HCT116 (cell line): Measurements from ENCODE around the gene STRN3. TPM values are rescaled to one million over a fixed set of nuclear protein-coding genes. Genes with fewer than 3 reads are reported as not detected.

Experiments
- ATAC-seq: fragments of 200-7000 bp; cut with Tn5 transposase; 2 replicates; pipeline ENCODE4 v1.9.1; 2020; ENCODE audit warnings: mild to moderate bottlenecking, moderate library complexity
- BruUV-seq: library from RNA; stranded (reverse); fragments of 400-500 nt; replicated peaks from 2 replicates; lab custom pipeline; 2021; lab: Mats Ljungman, UMichigan
- CTCF ChIA-PET: fragments of 300-600 bp; sonication (Branson Sonifier 250); formaldehyde crosslinking; loops from one replicate; lab custom pipeline; 2021; ENCODE audit warnings: antibody characterized with exemption; lab: Charles Lee
- POLR2A ChIA-PET: fragments of 300-600, 350-600 bp; sonication (Branson Sonifier 250); formaldehyde crosslinking; loops from one replicate; lab custom pipeline; 2021; ENCODE audit warnings: antibody characterized with exemption; lab: Charles Lee
- RAD21 ChIA-PET, 2 experiments: fragments of 300-600 bp; sonication (Branson Sonifier 250); formaldehyde crosslinking; loops; one replicate each; lab custom pipeline; 2023; ENCODE audit warnings: low total read pairs in 2 of 2; ENCODE audit not compliant: uncharacterized antibody in 2 of 2, unreplicated experiment in 2 of 2, low non-redundant PET in 1 of 2; lab: Charles Lee
- DNase-seq: peaks from one replicate; pipeline ENCODE4 v3.0.0-alpha.2; 2010; ENCODE audit warnings: low read depth, low spot score
- H2AFZ ChIP-seq: fragments of 200-600 bp; shearing (Covaris generic), sonication (generic); 2 replicates; pipeline ENCODE4 v1.6.1; 2017; ENCODE audit warnings: low read depth, mixed run types, mixed read lengths, antibody characterized with exemption, low read length; ENCODE audit not compliant: poor library complexity, severe bottlenecking
- H3K27ac ChIP-seq: 2 replicates; pipeline ENCODE4 v1.5.1; 2012; ENCODE audit warnings: low read depth, low read length
- H3K27me3 ChIP-seq: fragments of 200-600 bp; sonication (generic); 2 replicates; pipeline ENCODE4 v1.6.1; 2016; ENCODE audit warnings: mixed run types, low read length, mixed read lengths; ENCODE audit not compliant: insufficient read depth
- H3K36me3 ChIP-seq, 2 experiments: fragments of 200-500 bp in 1 of 2; fragments of 200-600 bp in 1 of 2; sonication (Bioruptor generic) in 1 of 2; sonication (generic) in 1 of 2; 2 replicates each; pipeline versions ENCODE4 v1.5.1 to v1.6.1; 2014 to 2016; ENCODE audit warnings: low read length in 2 of 2, inconsistent platforms in 1 of 2, mixed read lengths in 1 of 2, mixed run types in 1 of 2; ENCODE audit not compliant: insufficient read depth in 2 of 2, control insufficient read depth in 1 of 2
- H3K4me1 ChIP-seq, 2 experiments: fragments of 200-600 bp in 1 of 2; sonication (generic) in 1 of 2; 2 replicates each; pipeline versions ENCODE4 v1.5.1 to v1.6.1; 2012 to 2017; ENCODE audit warnings: low read length in 2 of 2, inconsistent platforms in 1 of 2, mild to moderate bottlenecking in 1 of 2, mixed read lengths in 1 of 2, mixed run types in 1 of 2, moderate library complexity in 1 of 2; ENCODE audit not compliant: insufficient read depth in 2 of 2, control insufficient read depth in 1 of 2
- H3K4me2 ChIP-seq: fragments of 200-600 bp; sonication (generic); 2 replicates; pipeline ENCODE4 v1.6.1; 2017; ENCODE audit warnings: mixed run types, low read length, mixed read lengths
- H3K4me3 ChIP-seq, 2 experiments: fragments of 200-600 bp in 1 of 2; sonication (generic) in 1 of 2; replicated peaks in 1 of 2; 2 replicates each; pipeline ENCODE4 v1.5.1; 2011 to 2016; ENCODE audit warnings: low read length in 2 of 2, control low read depth in 1 of 2, low read depth in 1 of 2, mild to moderate bottlenecking in 1 of 2, mixed read lengths in 1 of 2, mixed run types in 1 of 2
- H3K79me2 ChIP-seq: fragments of 200-600 bp; sonication (generic); 2 replicates; pipeline ENCODE4 v1.6.1; 2017; ENCODE audit warnings: mild to moderate bottlenecking, mixed run types, low read length, moderate library complexity, mixed read lengths; ENCODE audit not compliant: insufficient read depth
- H3K9ac ChIP-seq: fragments of 200-600 bp; sonication (generic); 2 replicates; pipeline ENCODE4 v1.6.1; 2016; ENCODE audit warnings: low read length, mixed read lengths
- H3K9me2 ChIP-seq: fragments of 200-600 bp; sonication (generic), shearing (Covaris generic); 2 replicates; pipeline ENCODE4 v1.6.1; 2017; ENCODE audit warnings: mixed run types, mild to moderate bottlenecking, moderate library complexity; ENCODE audit not compliant: insufficient read depth
- H3K9me3 ChIP-seq, 2 experiments: fragments of 200-500 bp in 1 of 2; fragments of 200-600 bp in 1 of 2; sonication (Bioruptor generic) in 1 of 2; sonication (generic) in 1 of 2; 2 replicates each; pipeline ENCODE4 v1.6.1; 2014 to 2017; ENCODE audit warnings: low read length in 2 of 2, mixed read lengths in 2 of 2, inconsistent platforms in 1 of 2, low read depth in 1 of 2, mild to moderate bottlenecking in 1 of 2, mixed run types in 1 of 2, moderate library complexity in 1 of 2; ENCODE audit not compliant: control insufficient read depth in 1 of 2, insufficient read depth in 1 of 2
- H4K20me1 ChIP-seq: fragments of 200-600 bp; sonication (generic), shearing (Covaris generic); 2 replicates; pipeline ENCODE4 v1.6.1; 2017; ENCODE audit warnings: mixed run types, mild to moderate bottlenecking, moderate library complexity; ENCODE audit not compliant: insufficient read depth
- ATF3 ChIP-seq: IDR thresholded peaks from 2 replicates; pipeline ENCODE4 v1.6.1; 2012
- CEBPB ChIP-seq: IDR thresholded peaks from 2 replicates; pipeline ENCODE4 v1.6.1; 2012; ENCODE audit warnings: low read depth
- CTCF ChIP-seq, 3 experiments: fragments of 200-600 bp in 1 of 3; sonication (generic) in 1 of 3; IDR thresholded peaks in 2 of 3; conservative IDR thresholded peaks in 1 of 3; 2 replicates each; pipeline ENCODE4 v1.5.1; 2012 to 2017; ENCODE audit warnings: low read depth in 2 of 3, low read length in 2 of 3, antibody characterized with exemption in 1 of 3, borderline replicate concordance in 1 of 3, control low read depth in 1 of 3, mild to moderate bottlenecking in 1 of 3, mixed read lengths in 1 of 3, mixed run types in 1 of 3, moderate library complexity in 1 of 3; ENCODE audit not compliant: insufficient read depth in 1 of 3
- EZH2phosphoT487 ChIP-seq: fragments of 200-600 bp; IDR thresholded peaks from 2 replicates; pipeline ENCODE4 v1.6.1; 2018; ENCODE audit warnings: antibody characterized with exemption, borderline replicate concordance
- FOSL1 ChIP-seq: IDR thresholded peaks from 2 replicates; pipeline ENCODE4 v1.6.1; 2012; ENCODE audit warnings: low read depth
- JUND ChIP-seq: IDR thresholded peaks from 2 replicates; pipeline ENCODE4 v1.6.1; 2012
- MAX ChIP-seq: IDR thresholded peaks from 2 replicates; pipeline ENCODE4 v1.6.1; 2012
- POLR2A ChIP-seq: IDR thresholded peaks from 2 replicates; pipeline ENCODE4 v1.7.0; 2011; ENCODE audit warnings: borderline replicate concordance; ENCODE audit not compliant: insufficient read depth, insufficient read length; ENCODE audit errors: extremely low read depth
- RAD21 ChIP-seq: IDR thresholded peaks from 2 replicates; pipeline ENCODE4 v1.6.1; 2012; ENCODE audit warnings: low read depth, mild to moderate bottlenecking
- REST ChIP-seq: IDR thresholded peaks from 2 replicates; pipeline ENCODE4 v1.6.1; 2012; ENCODE audit warnings: low read depth
- SIN3A ChIP-seq: IDR thresholded peaks from 2 replicates; pipeline ENCODE4 v1.6.1; 2012; ENCODE audit warnings: low read depth
- SRF ChIP-seq: IDR thresholded peaks from 2 replicates; pipeline ENCODE4 v1.6.1; 2012; ENCODE audit warnings: low read depth
- TCF7L2 ChIP-seq: IDR thresholded peaks from 2 replicates; pipeline ENCODE4 v1.7.0; 2011; ENCODE audit warnings: borderline replicate concordance, inconsistent platforms; ENCODE audit not compliant: insufficient read depth, insufficient read length; ENCODE audit errors: extremely low read depth
- ZFX ChIP-seq: fragments of 450-650 bp; IDR thresholded peaks from 2 replicates; pipeline ENCODE4 v1.6.1; 2017
- intact Hi-C: fragments of 100-400 bp; cut with micrococcal nuclease; formaldehyde crosslinking; loops from 2 replicates; pipeline ENCODE4 v1.10.0; 2022
- total RNA-seq: library from RNA; stranded (reverse); gene quantifications from one replicate; pipeline ENCODE4 v1.2.1, GENCODE V29; 2021; ENCODE audit not compliant: unreplicated experiment

STRN3 gene
- total RNA-seq, 1 experiment from 2014 or later, result 43.4 TPM

GRCh38 chr14:30853946-30854345, 172.2 kb downstream of the STRN3 start (continued):
- TF ChIP-seq REST (no peak), TCF7L2 (no peak), ZFX (no peak)

GRCh38 chr14:30849983-30850382, 176.2 kb downstream of the STRN3 start:
- H3K27me3 ChIP-seq, result no peaks in the 10 kb centered on the region
- ChIA-PET RAD21 (no interaction called here), POLR2A (no interaction called here), CTCF (no interaction called here)
- H3K9me2 ChIP-seq, result no peaks in the 10 kb centered on the region
- H2AFZ ChIP-seq, result no peak overlapping the region
- no peak overlapping the region for H3K27ac ChIP-seq
- no peaks in the 10 kb centered on the region for H3K9me3 ChIP-seq
- no peak for ATAC-seq
- no peaks in the 10 kb centered on the region for H3K4me1 ChIP-seq
- no peaks in the 10 kb centered on the region for H3K36me3 ChIP-seq
- H4K20me1 ChIP-seq, result no peaks in the 10 kb centered on the region
- no peaks in the 10 kb centered on the region for H3K79me2 ChIP-seq
- H3K4me2 ChIP-seq, result no peak overlapping the region
- no peak overlapping the region for H3K4me3 ChIP-seq
- BruUV-seq, result no TSS peak
- no peak overlapping the region for H3K9ac ChIP-seq
- DNase-seq, result no peak
- TF ChIP-seq SRF, result no peak
- TF ChIP-seq POLR2A, result no peak
- TF ChIP-seq FOSL1, result no peak
- no peak for TF ChIP-seq EZH2phosphoT487
- no peak for TF ChIP-seq CTCF (IDR thresholded peaks at IDR 0.05 in 2 of 3, conservative IDR thresholded peaks at IDR 0.05 in 1 of 3; ENCODE audit: borderline replicate concordance in 1 of 3, insufficient read depth in 1 of 3, low read depth in 2 of 3, low read length in 2 of 3)
- no peak for TF ChIP-seq SIN3A
- TF ChIP-seq ATF3, result no peak
- no peak for TF ChIP-seq CEBPB
- TF ChIP-seq JUND, result no peak
- no peak for TF ChIP-seq MAX
- no peak for TF ChIP-seq RAD21
- no peak for TF ChIP-seq TCF7L2
- intact Hi-C loops, result no loop called here
